ENCODE results near the gene VPS39. TPM values are rescaled to one million over a fixed set of nuclear protein-coding genes. Genes with fewer than 3 reads are reported as not detected.
A peak's percentile ranks its signal among the peaks of the same experiment; 100 is the strongest.

Gene VPS39
- polyA plus RNA-seq, 1 donor (not counting 4 experiments of a cell fraction or from before 2014, with no cell fraction given) = 29.7 TPM

GRCh38 chr15:42165106-42165505, 43.0 kb downstream of the VPS39 start:
- Histone ChIP-seq H3K9ac (ENCODE audit: control insufficient read depth, extremely low read depth, insufficient read depth, low read length) (no peak overlapping the region), H3K79me2 (ENCODE audit: control insufficient read depth, insufficient read depth, low read length) (no peaks in the 10 kb centered on the region), H3K4me1 (ENCODE audit: control insufficient read depth, extremely low read depth, insufficient read depth, low read length) (peaks cover 18% of the 10 kb centered on the region), H2AFZ (ENCODE audit: control insufficient read depth, low read length) (no peak overlapping the region), H4K20me1 (ENCODE audit: control insufficient read depth, extremely low read depth, insufficient read depth, low read length) (no peaks in the 10 kb centered on the region), H3K4me3 (ENCODE audit: control insufficient read depth in 2 of 3, extremely low read depth in 1 of 3, insufficient read depth in 2 of 3, low read depth in 1 of 3, low read length in 3 of 3) (no peak overlapping the region), H3K9me3 (ENCODE audit: control insufficient read depth, low read depth, low read length) (no peaks in the 10 kb centered on the region), H3K27me3 (ENCODE audit: control insufficient read depth, extremely low read depth, insufficient read depth, low read length) (no peaks in the 10 kb centered on the region), H3K4me2 (ENCODE audit: control insufficient read depth, extremely low read depth, insufficient read depth, low read depth, low read length) (no peak overlapping the region), H3K27ac (ENCODE audit: control insufficient read depth, insufficient read depth, low read length) (no peak overlapping the region), H3K9me1 (ENCODE audit: control insufficient read depth, extremely low read depth, insufficient read depth, low read length) (no peaks in the 10 kb centered on the region), H3K36me3 (ENCODE audit: control insufficient read depth in 2 of 2, extremely low read depth in 1 of 2, insufficient read depth in 2 of 2, low read length in 2 of 2) (peaks cover 33 to 41% of the 10 kb centered on the region in 2 experiments)
- FAIRE-seq = peak; percentile 36
- no peak for DNase-seq (ENCODE audit: low read depth, low spot score)
- dilution Hi-C loops (cut with MboI; ENCODE audit: extremely low pct_ligation_motif_present, low sequenced_read_pairs) = no loop called here
- TF ChIP-seq EZH2 (IDR thresholded peaks at IDR 0.05; ENCODE audit: low read length) (no peak), CTCF (optimal IDR thresholded peaks at IDR 0.05 in 1 of 3, IDR thresholded peaks at IDR 0.05 in 1 of 3, conservative IDR thresholded peaks at IDR 0.05 in 1 of 3; ENCODE audit: extremely low read depth in 1 of 3, insufficient read depth in 2 of 3, low read length in 3 of 3) (no peak)

GRCh38 chr15:42163947-42164550, 44.1 kb downstream of the VPS39 start:
- Histone ChIP-seq H2AFZ (ENCODE audit: control insufficient read depth, low read length) (no peak overlapping the region), H3K36me3 (ENCODE audit: control insufficient read depth in 2 of 2, extremely low read depth in 1 of 2, insufficient read depth in 2 of 2, low read length in 2 of 2) (peaks cover 38 to 42% of the 10 kb centered on the region in 2 experiments), H4K20me1 (ENCODE audit: control insufficient read depth, extremely low read depth, insufficient read depth, low read length) (no peaks in the 10 kb centered on the region), H3K4me1 (ENCODE audit: control insufficient read depth, extremely low read depth, insufficient read depth, low read length) (peaks cover 18% of the 10 kb centered on the region), H3K9me3 (ENCODE audit: control insufficient read depth, low read depth, low read length) (no peaks in the 10 kb centered on the region), H3K9ac (ENCODE audit: control insufficient read depth, extremely low read depth, insufficient read depth, low read length) (no peak overlapping the region), H3K4me2 (ENCODE audit: control insufficient read depth, extremely low read depth, insufficient read depth, low read depth, low read length) (no peak overlapping the region), H3K4me3 (ENCODE audit: control insufficient read depth in 2 of 3, extremely low read depth in 1 of 3, insufficient read depth in 2 of 3, low read depth in 1 of 3, low read length in 3 of 3) (no peak overlapping the region), H3K27ac (ENCODE audit: control insufficient read depth, insufficient read depth, low read length) (no peak overlapping the region), H3K79me2 (ENCODE audit: control insufficient read depth, insufficient read depth, low read length) (no peaks in the 10 kb centered on the region), H3K27me3 (ENCODE audit: control insufficient read depth, extremely low read depth, insufficient read depth, low read length) (no peaks in the 10 kb centered on the region), H3K9me1 (ENCODE audit: control insufficient read depth, extremely low read depth, insufficient read depth, low read length) (no peaks in the 10 kb centered on the region)
- peak; percentile 77 for FAIRE-seq
- dilution Hi-C loops (cut with MboI; ENCODE audit: extremely low pct_ligation_motif_present, low sequenced_read_pairs) = no loop called here
- DNase-seq (ENCODE audit: low read depth, low spot score) = no peak
- TF ChIP-seq EZH2 (IDR thresholded peaks at IDR 0.05; ENCODE audit: low read length) = no peak
- no peak for TF ChIP-seq CTCF (optimal IDR thresholded peaks at IDR 0.05 in 1 of 3, IDR thresholded peaks at IDR 0.05 in 1 of 3, conservative IDR thresholded peaks at IDR 0.05 in 1 of 3; ENCODE audit: extremely low read depth in 1 of 3, insufficient read depth in 2 of 3, low read length in 3 of 3)
